Effector memory CD8-positive, alpha-beta T cell (primary cell): ENCODE data around the gene DUS1L.
A peak's percentile ranks its signal among the peaks of the same experiment; 100 is the strongest.

ENCODE experiments used
- ATAC-seq: fragments of 150-1000 bp; cut with Tn5 transposase; replicated peaks from 2 replicates; pipeline ENCODE4 v1.10.0; 2021; ENCODE audit warnings: mild to moderate bottlenecking, moderate library complexity
- DNase-seq, 3 experiments: peaks; one replicate each; pipeline ENCODE4 v3.0.0; 2021
- H3K27ac Mint-ChIP-seq, 2 donors: one replicate each; pipeline ENCODE4 v1.8.0; 2022; ENCODE audit warnings: mild to moderate bottlenecking in 2 of 2, mixed read lengths in 2 of 2, moderate library complexity in 2 of 2
- H3K27me3 Mint-ChIP-seq, 2 donors: one replicate each; pipeline ENCODE4 v1.8.0; 2022; ENCODE audit warnings: mixed read lengths in 2 of 2
- H3K36me3 Mint-ChIP-seq: one replicate; pipeline ENCODE4 v1.8.0; 2022; ENCODE audit warnings: mild to moderate bottlenecking, moderate library complexity, mixed read lengths; ENCODE audit not compliant: insufficient read depth
- H3K4me1 Mint-ChIP-seq, 2 donors: one replicate each; pipeline ENCODE4 v1.8.0; 2022; ENCODE audit warnings: low read depth in 2 of 2, mixed read lengths in 2 of 2
- H3K4me3 Mint-ChIP-seq, 2 donors: one replicate each; pipeline ENCODE4 v1.8.0; 2022; ENCODE audit warnings: mild to moderate bottlenecking in 2 of 2, mixed read lengths in 2 of 2, moderate library complexity in 2 of 2
- H3K9me3 Mint-ChIP-seq, 2 donors: one replicate each; pipeline ENCODE4 v1.8.0; 2022; ENCODE audit warnings: mixed read lengths in 2 of 2

DUS1L gene

DNA sequence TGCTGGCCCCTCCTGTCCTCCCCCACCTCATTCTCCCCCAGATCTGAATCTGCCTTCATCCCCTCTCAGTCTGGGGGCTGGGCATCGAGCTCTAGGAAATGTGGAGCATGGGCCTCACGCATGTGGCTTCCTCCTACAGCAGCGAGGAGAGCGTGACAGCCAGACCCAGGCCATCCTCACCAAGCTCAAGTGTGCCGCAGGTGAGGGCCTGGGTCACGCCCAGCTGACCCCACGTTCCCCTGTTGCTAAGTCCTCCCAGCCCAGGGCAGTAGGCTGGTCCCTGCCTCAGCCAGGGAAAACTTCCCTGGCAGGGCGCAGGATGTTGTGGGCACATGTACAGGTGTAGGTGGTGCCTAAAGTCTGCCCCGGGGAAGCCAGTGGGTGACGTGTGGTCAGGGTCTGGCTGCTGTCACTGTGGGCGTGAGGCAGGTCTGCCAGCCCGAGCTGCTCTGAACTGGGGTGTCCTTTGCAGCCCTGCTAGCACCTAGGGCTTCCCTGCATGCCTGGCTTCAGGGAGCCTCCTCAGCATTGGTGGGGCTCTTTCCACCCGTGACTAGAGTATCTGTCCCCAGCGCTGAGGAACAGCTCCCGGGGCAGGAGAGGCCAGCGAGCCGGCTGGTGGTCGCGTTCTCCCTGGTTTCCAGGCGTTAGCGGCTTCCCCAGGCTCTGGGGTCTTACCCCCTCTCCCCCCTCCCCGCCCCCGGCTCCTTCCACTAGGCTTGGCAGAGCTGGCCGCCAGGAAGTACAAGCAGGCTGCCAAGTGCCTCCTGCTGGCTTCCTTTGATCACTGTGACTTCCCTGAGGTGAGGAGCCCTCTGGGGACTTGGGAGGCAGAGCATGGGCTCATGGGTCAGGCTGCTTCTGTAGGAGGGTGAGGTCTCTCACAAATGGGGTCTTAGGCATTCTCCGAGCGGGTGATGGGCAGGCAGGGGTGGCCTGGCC lies 10.3 kb downstream of the DUS1L start:
- DNase-seq (no peak), ATAC-seq (no peak)
- H3K36me3 Mint-ChIP-seq: peaks cover 15% of the 10 kb centered on the region
- no peak overlapping the region for H3K27ac Mint-ChIP-seq
- H3K27me3 Mint-ChIP-seq: no peaks in the 10 kb centered on the region
- H3K4me1 Mint-ChIP-seq: peaks cover 8 to 20% of the 10 kb centered on the region in 2 donors
- H3K4me3 Mint-ChIP-seq: no peak overlapping the region
- H3K9me3 Mint-ChIP-seq: no peaks in the 10 kb centered on the region

DNA sequence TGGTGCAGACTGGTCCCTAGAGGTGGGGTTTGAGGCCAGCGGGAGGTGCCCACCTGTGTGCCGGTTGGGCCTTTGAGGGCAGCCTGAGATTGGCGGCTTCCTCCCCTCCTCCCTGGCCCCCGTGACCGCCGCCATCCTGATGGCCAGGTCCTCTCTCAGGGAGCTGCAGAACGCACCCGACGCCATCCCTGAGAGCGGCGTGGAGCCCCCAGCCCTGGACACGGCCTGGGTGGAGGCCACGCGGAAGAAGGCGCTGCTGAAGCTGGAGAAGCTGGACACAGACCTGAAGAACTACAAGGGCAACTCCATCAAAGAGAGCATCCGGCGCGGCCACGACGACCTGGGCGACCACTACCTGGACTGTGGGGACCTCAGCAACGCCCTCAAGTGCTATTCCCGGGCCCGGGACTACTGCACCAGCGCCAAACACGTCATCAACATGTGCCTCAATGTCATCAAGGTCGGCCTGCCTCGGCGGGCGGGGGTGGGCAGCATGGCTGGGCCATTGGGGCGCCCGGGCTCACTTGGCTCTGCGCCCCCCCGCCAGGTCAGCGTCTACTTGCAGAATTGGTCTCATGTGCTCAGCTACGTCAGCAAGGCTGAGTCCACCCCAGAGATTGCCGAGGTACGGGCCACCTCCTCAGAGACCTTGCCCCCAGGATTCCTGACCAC lies 11.1 kb downstream of the DUS1L start:
- no peaks in the 10 kb centered on the region for H3K27me3 Mint-ChIP-seq
- peaks cover 11% of the 10 kb centered on the region for H3K36me3 Mint-ChIP-seq
- H3K4me1 Mint-ChIP-seq: peaks cover 5 to 22% of the 10 kb centered on the region in 2 donors
- no peaks in the 10 kb centered on the region for H3K9me3 Mint-ChIP-seq
- H3K4me3 Mint-ChIP-seq: no peak overlapping the region
- DNase-seq (no peak), ATAC-seq (no peak)
- H3K27ac Mint-ChIP-seq: peak overlapping the region in 1 of 2 donors; percentile 22

DNA sequence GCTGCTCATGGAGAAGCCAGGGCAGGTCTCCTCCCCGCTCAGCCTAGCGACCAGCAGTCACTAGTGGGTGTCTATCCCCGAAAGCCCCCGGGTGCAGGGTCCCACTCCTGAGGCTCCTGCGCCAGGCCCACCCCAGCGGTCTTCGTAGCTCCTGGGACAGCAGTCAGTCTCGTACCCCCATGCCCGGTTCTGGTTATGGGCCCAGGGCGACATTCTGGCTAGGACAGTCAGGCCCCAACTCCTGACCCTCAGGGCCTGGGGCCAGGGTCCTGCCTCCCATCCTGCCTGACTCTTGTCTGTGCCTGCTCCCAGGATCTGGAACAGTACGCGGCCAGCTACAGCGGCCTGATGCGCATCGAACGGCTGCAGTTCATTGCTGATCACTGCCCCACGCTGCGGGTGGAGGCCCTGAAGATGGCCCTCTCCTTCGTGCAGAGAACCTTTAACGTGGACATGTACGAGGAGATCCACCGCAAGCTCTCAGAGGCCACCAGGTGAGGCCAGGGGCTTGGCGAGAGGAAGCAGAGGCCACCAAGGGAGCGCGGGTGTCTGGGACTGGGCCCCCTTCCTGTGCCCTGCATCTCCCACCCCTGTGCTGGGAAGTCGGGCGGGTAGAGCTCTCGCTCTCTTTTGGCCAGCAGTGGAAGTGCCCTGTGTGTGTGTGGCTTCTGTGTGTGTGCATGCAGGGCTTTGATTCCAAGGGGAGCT lies 11.9 kb downstream of the DUS1L start:
- H3K9me3 Mint-ChIP-seq: no peaks in the 10 kb centered on the region
- no peak for ATAC-seq
- H3K36me3 Mint-ChIP-seq: peaks cover 11% of the 10 kb centered on the region

DNA sequence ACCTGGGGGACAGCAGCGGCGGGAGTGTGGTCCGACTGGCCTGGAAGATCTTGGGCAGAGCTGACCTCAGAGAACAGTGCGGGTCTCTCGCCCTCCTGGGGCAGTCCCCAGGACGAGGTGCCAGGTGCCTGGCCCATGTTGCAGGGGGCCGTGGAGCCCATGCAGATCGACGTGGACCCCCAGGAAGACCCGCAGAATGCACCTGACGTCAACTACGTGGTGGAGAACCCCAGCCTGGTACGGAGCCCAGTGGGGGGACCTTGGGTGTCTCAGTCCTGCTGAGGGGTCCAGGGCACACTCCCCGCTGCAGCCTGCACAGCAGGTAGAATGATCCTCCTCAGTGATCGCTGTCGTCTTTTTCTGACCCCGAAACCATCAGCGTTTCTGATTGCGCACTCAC lies 12.5 kb downstream of the DUS1L start:
- peaks cover 5 to 22% of the 10 kb centered on the region in 2 donors for H3K4me1 Mint-ChIP-seq
- peaks cover 11% of the 10 kb centered on the region for H3K36me3 Mint-ChIP-seq
- no peak overlapping the region for H3K27ac Mint-ChIP-seq
- H3K9me3 Mint-ChIP-seq: no peaks in the 10 kb centered on the region
- H3K4me3 Mint-ChIP-seq: peak overlapping the region; percentile 78 to 83
- no peak for ATAC-seq
- H3K27me3 Mint-ChIP-seq: no peaks in the 10 kb centered on the region
- no peak for DNase-seq

More for the DNA sequence above, 11.9 kb downstream of the DUS1L start:
- DNase-seq: no peak
- no peaks in the 10 kb centered on the region for H3K27me3 Mint-ChIP-seq
- peaks cover 5 to 22% of the 10 kb centered on the region in 2 donors for H3K4me1 Mint-ChIP-seq
- H3K27ac Mint-ChIP-seq: no peak overlapping the region
- H3K4me3 Mint-ChIP-seq: peak overlapping the region; percentile 78 to 83

DNA sequence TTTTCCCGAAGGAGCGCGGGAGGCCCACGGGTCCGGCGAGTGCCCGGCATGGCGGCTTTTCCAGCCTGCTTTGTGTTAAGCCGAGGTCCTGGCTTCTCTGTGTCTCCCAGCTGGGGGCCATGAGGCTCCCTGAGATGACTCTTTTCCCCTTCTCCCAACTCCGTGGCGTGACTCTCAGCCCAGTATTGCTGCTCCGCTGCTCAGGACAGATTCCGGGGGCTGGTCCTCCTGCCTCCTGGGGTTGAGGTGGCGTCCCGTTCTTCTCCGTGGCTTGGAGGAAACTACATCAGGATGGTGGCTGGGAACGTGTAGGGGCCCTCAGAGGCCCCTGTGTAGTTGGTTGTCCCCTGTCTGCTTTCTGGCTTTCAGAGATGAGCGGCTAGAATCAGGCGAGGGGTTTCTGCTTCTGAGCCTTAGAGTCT lies 13.0 kb downstream of the DUS1L start:
- Mint-ChIP-seq H3K27ac (no peak overlapping the region), H3K27me3 (no peaks in the 10 kb centered on the region), H3K4me3 (peak overlapping the region; percentile 78 to 83), H3K9me3 (no peaks in the 10 kb centered on the region), H3K36me3 (peaks cover 9% of the 10 kb centered on the region), H3K4me1 (peaks cover 5 to 22% of the 10 kb centered on the region in 2 donors)
- ATAC-seq (no peak), DNase-seq (no peak)

DNA sequence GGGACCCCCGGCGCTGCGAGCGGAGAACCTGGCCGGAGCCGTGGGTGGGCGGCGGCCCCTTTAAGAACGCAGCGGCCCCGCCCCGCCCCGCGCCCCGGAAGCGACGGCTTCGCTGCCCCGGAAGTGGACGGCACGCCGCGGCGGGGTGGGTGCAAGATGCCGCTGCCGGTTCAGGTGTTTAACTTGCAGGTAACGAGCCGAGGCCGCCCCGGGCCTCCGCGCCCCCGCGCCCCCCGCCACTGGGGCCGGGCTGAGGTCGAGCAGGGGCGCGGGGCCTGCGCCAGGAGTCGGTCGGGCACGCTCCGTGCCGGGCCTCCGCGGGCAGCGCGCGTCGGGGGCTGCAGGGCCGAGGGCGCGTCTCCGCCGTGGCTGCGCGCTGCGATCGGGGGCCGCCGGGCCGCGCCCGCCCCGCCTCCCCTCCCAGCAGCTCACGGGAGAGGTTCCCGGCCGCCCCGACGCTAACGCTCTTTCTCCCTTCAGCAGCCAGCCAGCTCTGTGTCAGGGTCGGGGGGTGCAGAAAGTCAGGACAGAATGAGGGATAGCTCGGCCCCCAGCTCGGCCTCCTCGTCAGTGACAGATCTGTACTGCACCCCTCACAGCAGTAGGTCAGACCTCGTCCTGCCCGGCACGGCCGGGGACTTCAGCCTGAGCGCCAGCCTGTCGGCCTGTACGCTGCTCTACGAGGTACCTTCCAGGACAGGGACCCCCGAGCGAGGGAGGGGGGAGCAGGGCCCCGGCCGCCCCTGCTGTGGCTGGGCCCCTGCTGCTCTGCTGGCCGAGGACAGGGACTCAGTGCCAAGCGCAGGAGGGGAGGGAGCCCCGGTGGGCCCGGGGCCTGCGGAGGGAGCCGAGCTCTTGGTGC lies 13.6 kb downstream of the DUS1L start, which contains the start of the genes GPS1 and RFNG:
GPS1 (plus strand) TSS at position 123 of the 862 bp plus-strand sequence; CDS start at position 157, 34 bp downstream.
RFNG (minus strand) TSS at position 36 of the 862 bp plus-strand sequence. CDS start 45 bp downstream, outside the sequence.
- peak; percentile 97 for ATAC-seq
- peak within 1 kb of the TSS; percentile 75 to 89 for H3K27ac Mint-ChIP-seq
- H3K9me3 Mint-ChIP-seq: no peaks in the 10 kb centered on the region
- peak within 1 kb of the TSS; percentile 80 to 88 for H3K4me3 Mint-ChIP-seq
- peaks cover 7% of the 10 kb centered on the region for H3K36me3 Mint-ChIP-seq
- H3K27me3 Mint-ChIP-seq: no peaks in the 10 kb centered on the region
- H3K4me1 Mint-ChIP-seq: peaks cover 5 to 22% of the 10 kb centered on the region in 2 donors
- peak; percentile 72 to 74 (median 73) for DNase-seq

DNA sequence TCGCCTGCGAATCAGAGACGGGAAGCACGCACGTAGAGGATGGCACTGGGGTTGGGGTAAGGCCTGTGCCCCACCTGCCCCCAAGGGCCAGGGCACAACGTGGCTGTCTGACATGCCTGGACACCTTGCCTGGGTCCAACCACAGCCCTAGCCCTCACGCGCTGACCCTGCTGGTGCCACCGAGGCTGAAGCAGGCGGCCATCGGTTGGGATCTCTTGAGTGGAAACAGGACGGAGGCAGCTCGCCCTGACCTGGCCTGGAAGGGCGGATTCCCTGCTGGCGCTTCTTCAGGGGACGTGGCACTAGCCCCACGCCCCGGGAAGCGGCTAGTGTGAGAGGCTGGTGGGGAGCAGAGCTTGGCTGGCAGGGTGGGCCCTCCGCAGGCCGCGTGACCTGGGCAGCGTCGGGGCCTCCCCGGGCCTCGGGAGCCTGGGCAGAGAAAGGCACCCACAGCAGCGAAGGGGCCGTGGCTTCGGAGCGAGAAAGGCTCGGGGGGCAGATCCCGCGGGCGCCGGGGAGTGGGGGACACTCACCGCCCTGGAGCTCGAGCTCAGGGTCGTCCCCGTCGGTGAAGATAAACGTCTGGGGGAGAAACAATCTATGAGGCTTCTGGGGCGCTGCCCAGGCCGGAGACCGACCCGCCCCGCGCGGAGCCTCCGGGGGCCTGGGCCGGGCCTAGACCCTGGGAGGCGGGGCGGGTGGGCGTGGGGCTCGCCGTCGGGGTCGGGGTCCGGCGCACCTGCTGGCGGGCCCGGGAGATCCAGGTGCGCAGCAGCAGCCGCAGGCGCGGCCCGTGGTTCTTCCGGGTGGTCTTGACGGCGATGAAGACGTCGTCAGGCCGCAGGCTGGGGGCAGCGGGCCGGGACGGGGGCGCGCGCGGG lies 14.6 kb downstream of the DUS1L start:
- Mint-ChIP-seq H3K4me3 (peak overlapping the region; percentile 80 to 88), H3K36me3 (peaks cover 3% of the 10 kb centered on the region), H3K9me3 (no peaks in the 10 kb centered on the region), H3K4me1 (peaks cover 5 to 22% of the 10 kb centered on the region in 2 donors), H3K27me3 (no peaks in the 10 kb centered on the region), H3K27ac (peak overlapping the region; percentile 75 to 89)
- peak; percentile 14 for ATAC-seq
- no peak for DNase-seq

DNA sequence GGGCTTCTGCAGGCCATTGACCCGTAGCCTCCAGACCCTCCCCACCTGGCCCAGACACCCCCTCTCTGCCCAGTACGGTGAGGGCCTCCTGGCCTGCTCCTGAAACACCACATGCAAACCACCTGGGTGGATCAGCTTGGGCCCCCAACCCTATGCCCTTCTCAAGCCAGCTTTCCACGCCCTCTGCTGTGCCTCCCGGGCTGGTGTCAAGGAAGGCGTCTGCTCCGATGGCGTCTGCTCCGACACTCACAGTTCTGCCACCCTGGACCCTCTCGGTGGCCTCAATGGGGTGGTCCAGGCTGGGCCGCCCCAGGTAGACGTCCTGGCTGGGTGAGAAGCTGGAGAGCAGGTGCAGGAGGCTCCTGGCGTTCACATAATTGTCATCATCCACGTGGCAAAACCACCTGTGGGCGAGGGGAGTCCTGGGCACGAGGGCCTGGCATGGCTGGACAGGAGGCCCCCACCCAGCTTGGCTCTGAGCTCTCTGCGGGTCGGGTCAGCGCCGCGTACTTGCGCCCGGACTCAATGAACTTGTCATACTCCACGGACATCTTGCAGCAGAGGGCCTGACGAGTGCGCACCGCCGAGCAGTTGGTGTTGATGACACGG lies 15.3 kb downstream of the DUS1L start:
- Mint-ChIP-seq H3K27me3 (no peaks in the 10 kb centered on the region), H3K9me3 (no peaks in the 10 kb centered on the region), H3K4me3 (peak overlapping the region; percentile 80 to 88), H3K27ac (peak overlapping the region; percentile 75 to 89), H3K36me3 (peaks cover 3% of the 10 kb centered on the region), H3K4me1 (peaks cover 5 to 21% of the 10 kb centered on the region in 2 donors)
- ATAC-seq (no peak), DNase-seq (no peak)

DNA sequence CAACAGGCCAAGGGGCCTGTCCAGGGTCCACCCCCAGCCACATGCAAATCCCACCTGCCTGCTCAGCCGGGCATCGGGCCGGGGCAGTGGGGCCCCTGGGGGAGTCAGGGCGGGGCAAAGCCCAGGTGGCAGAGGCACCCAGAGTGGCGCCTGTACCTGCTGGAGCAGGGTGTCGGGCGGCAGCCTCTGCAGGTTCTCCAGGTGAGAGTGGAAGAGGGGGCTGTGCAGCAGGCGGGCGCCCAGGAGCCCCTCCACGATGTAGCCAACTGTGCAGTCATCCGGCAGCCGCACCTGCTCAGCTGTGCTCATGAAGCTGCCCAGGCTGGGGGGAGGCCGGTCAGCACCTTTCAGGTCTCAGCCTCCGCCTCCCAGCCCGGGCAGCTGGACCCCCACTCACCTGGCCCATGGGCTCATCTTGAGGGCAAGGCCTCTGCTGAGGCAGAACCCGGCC lies 16.1 kb downstream of the DUS1L start:
- peak overlapping the region in 1 of 2 donors; percentile 8 for H3K4me3 Mint-ChIP-seq
- H3K36me3 Mint-ChIP-seq: no peaks in the 10 kb centered on the region
- H3K27ac Mint-ChIP-seq: no peak overlapping the region
- peaks cover 5 to 18% of the 10 kb centered on the region in 2 donors for H3K4me1 Mint-ChIP-seq
- ATAC-seq (no peak), DNase-seq (no peak)
- H3K27me3 Mint-ChIP-seq: no peaks in the 10 kb centered on the region
- H3K9me3 Mint-ChIP-seq: no peaks in the 10 kb centered on the region

DNA sequence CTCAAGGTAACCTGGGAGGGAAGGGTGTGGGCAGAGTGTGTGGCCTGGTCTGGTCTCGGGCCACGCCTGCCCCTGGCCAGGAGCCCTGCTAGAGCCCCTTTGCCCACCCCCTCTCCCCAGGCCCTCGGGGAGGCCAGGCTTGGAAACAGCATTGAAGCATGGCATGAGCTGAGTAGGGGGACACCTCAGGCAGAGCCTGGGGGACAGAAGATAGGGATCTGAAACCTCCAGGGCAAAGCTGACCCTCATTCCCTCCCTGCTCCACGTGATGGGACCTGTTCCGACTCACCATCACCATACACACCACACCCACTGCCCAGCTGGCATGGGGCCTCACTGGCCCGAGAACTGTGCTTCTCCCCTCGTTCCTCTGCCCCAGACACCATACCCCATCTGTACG lies 16.5 kb downstream of the DUS1L start:
- Mint-ChIP-seq H3K27me3 (no peaks in the 10 kb centered on the region), H3K9me3 (no peaks in the 10 kb centered on the region), H3K36me3 (no peaks in the 10 kb centered on the region), H3K4me3 (no peak overlapping the region), H3K27ac (no peak overlapping the region), H3K4me1 (peaks cover 5 to 18% of the 10 kb centered on the region in 2 donors)
- DNase-seq (no peak), ATAC-seq (no peak)

DNA sequence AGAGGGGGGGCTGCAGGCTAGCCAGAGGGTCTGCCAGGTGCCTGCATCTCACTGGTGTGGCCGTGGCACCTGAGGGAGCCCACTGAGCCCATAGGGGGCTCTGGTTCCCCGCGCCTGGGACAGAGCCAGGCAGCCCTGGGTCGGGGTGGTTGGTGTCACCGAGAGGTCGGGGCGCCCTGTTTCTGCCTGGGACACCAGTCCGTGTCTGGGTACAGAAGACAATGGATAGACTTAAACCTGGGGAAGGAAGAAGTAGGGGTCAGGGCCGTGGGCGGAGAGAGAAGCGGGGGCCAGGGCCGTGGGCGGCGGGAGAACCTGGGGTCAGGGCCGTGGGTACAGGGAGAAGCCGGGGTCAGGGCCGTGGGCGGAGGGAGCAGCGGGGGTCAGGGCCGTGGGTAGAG lies 17.0 kb downstream of the DUS1L start:
- no peak for ATAC-seq
- DNase-seq: no peak
- Mint-ChIP-seq H3K36me3 (no peaks in the 10 kb centered on the region), H3K27ac (no peak overlapping the region), H3K9me3 (no peaks in the 10 kb centered on the region), H3K27me3 (no peaks in the 10 kb centered on the region), H3K4me1 (peaks cover 5 to 15% of the 10 kb centered on the region in 2 donors), H3K4me3 (no peak overlapping the region)
